GM18505 (cell line): ENCODE measurements around the gene CNOT6.

Experiments used
- ATAC-seq: cut with Tn5 transposase; IDR thresholded peaks from one replicate; pipeline ENCODE4 v1.9.1; 2021; ENCODE audit not compliant: unreplicated experiment
- POLR2A ChIP-seq: IDR thresholded peaks from 4 replicates; pipeline ENCODE4 v1.6.1; 2011; ENCODE audit warnings: borderline replicate concordance; ENCODE audit not compliant: insufficient read depth, insufficient read length; ENCODE audit errors: extremely low read depth

The CNOT6 gene

DNA sequence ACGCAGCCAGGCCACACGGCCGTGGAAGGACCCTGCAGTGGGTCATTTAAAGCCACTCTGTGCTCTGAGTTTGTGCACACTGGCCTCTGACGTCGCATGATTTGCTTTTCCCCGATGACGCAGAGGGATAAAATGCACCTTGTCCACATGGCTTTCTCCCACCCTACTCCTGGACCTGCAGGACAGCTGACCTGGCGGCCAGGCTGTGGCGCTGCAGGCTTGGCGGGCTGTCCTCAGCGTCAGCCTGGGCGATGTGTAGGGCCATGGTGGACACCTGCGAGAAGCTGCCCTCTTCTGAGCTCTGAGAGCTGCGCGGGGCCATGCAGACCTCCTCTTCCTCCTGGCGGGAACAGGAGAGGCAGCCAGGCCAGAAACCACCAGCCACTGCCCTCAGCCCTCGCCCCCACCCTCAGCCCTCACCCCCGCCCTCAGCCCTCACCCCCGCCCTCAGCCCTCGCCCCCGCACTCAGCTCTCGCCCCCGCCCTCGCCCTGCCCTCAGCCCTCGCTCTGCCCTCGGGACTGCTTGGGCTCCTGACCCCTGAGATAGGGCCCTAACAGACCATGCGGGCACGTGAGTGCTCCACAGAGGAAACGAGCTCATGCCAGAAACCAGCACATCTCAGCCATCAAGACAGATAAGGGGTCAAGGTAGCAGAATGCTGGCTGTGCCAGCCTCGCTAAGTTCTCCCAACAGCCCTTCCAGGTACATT lies 117.1 kb downstream of the CNOT6 start:
- ATAC-seq: no peak
- TF ChIP-seq POLR2A: no peak

DNA sequence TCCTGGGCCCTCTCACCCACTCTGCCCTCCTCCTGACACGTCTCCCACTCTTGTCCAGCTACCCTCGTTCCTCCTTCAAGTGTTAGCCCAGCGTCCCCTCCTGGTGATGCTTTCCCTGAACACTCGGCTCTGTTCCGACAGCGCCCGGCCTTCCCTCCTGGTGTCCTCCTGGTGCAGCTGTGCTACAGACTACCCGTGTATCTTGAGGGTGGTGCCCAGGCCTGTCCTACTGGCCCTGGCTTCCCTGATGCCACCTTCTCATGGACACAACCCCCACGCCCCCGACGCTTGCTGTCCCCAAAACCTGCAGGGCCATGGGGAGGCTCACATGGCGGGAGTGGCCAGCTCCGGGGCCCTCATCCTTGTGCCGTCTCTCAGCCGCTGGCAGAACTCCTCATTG lies 118.5 kb downstream of the CNOT6 start:
- no peak for ATAC-seq
- TF ChIP-seq POLR2A: no peak

- TF ChIP-seq POLR2A: no peak
- ATAC-seq: no peak
These were observed 119.1 kb downstream of the CNOT6 start for GRCh38 chr5:180613188-180613813.

DNA sequence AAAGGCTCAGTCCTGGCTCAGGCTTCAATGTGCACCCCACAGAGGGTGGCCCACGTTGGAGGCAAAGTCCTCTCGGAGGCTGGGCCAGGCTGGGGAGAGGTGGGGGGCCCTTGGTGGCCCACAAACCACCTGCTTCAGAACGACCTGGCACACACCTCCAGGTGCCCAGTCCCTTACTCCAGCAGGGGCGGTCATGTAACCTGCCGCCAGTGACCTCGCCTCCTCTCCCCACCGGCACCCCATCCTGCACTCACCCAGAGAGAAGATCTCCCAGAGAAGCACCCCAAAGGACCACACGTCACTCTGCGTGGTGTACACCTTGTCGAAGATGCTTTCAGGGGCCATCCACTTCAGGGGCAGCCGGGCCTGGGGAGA lies 119.6 kb downstream of the CNOT6 start:
- no peak for TF ChIP-seq POLR2A
- no peak for ATAC-seq

DNA sequence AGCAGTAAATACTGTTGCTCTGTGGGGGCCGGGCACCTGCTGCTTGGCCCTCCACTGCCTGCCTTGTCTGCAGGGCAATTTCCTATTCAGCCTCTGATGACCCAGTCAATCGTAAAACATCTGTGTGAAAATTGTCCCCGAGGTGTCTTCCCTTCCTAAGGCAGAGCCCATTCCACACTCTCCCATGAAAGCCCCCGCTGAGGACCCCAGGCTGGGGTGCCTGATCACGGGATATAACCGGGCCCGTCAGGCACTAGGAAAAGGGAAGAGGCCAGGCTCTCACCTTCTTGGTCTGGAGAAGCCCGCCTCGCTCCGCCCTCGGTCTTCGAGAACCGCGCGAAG lies 124.3 kb downstream of the CNOT6 start:
- TF ChIP-seq POLR2A: no peak
- ATAC-seq: no peak

DNA sequence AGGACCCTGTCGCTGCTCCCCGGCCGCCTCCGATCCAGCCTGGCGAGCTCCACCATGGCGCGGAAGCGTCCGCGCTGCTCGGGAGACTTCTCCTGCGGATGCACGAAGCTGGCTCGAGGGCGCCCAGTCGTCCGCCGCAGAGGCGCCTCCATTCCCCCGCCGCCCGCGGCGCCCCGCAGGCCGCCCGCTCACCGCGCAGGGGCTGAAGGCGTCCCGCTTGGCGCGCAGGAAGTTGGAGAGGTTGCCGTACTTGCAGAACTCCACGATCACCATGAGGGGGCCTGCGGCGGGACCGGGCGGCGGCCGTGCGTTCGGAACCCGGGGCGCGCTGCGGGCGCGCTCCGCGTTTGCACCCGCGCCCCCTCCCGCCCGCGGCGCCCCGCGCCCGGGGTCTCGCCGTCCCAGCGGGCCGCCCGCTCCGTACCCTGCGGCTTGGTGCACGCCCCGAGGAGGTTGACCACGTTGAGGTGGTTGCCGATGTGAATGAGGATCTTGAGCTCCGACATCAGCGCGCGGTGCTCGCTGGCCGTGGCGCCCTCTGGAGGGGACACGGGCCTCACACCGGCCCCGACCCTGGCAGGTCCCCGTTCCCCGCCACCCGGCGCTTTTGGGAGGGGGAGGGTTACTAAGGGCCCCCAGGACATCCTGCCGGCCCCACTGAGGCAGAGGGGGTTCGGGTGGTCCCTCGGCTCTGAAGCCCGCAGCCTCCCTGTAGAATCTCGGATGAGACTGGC lies 124.8 kb downstream of the CNOT6 start:
- no peak for ATAC-seq

GRCh38 chr5:180619563-180619915 lies 125.4 kb downstream of the CNOT6 start:
- no peak for ATAC-seq
- TF ChIP-seq POLR2A: no peak

More for the DNA sequence above, 124.8 kb downstream of the CNOT6 start:
- TF ChIP-seq POLR2A: no peak

GRCh38 chr5:180620014-180620413 lies 125.8 kb downstream of the CNOT6 start:
- ATAC-seq: no peak
- no peak for TF ChIP-seq POLR2A

- no peak for ATAC-seq
- no peak for TF ChIP-seq POLR2A
These were observed 127.1 kb downstream of the CNOT6 start for GRCh38 chr5:180621311-180621710.

DNA sequence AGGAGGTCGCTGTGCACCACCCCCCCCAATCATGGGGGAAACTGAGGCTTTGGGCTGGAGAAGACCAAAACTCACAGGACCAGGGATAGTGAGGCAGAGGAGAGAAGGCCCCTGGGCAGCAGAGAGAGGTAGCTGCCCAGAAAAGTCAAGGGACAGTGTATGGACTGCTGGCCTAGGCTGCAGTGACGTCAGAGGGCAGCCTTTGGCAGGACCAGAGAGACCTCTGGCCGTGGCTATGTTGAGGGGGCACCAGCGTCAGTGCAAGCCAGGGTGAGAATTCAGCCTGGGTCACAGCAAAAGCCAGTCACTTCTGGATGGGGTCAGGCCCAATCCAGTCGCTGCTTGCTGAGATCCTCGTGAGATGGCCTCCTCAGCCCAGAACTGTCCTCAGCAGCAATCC lies 128.7 kb downstream of the CNOT6 start:
- ATAC-seq: no peak
- no peak for TF ChIP-seq POLR2A

DNA sequence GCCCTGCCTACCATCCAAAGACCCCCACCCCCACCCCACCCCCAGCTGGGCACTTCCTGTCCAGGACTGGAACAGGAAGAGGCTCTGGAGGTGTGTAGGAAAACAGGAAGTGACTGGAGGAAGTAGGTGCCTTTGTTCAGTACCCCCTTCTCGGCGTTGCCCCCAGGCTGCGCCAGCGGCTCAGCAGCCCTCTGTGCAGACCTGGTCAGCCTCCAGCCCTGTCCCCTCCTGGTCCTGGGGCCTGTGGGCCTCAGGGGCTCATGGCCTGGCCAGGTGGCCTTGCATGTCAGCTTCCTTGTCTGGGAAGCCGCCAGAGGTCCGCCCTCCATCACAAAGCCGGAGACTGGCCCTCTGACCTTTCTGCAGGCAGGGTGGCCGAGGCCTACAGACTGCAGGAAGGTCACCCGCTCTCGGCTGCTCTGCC lies 129.2 kb downstream of the CNOT6 start:
- TF ChIP-seq POLR2A: no peak

GRCh38 chr5:180623844-180624243 lies 129.7 kb downstream of the CNOT6 start:
- no peak for TF ChIP-seq POLR2A
- no peak for ATAC-seq

More for the DNA sequence above, 129.2 kb downstream of the CNOT6 start:
- no peak for ATAC-seq

- no peak for TF ChIP-seq POLR2A
- no peak for ATAC-seq
These were observed 130.4 kb downstream of the CNOT6 start for GRCh38 chr5:180624587-180624986.
